ENCODE measurements around the gene MID1.

GRCh38 chrX:10492250-10492649, 128.1 kb downstream of the MID1 start:
- TF ChIP-seq SPI1 (IDR thresholded peaks at IDR 0.05; ENCODE audit: low read depth, low read length) (no peak), POLR2A (IDR thresholded peaks at IDR 0.05; ENCODE audit: low read depth, low read length) (no peak), POLR2AphosphoS5 (IDR thresholded peaks at IDR 0.05; ENCODE audit: low read depth, low read length) (no peak), TAF1 (IDR thresholded peaks at IDR 0.05; ENCODE audit: low read depth, low read length) (no peak), PAX5 (IDR thresholded peaks at IDR 0.05; ENCODE audit: insufficient read depth, low read length, severe bottlenecking) (no peak)
